Measurements from ENCODE around the gene RARG.

Gene RARG

GRCh38 chr12:53226815-53227214 lies 5.2 kb downstream of the RARG start:
- no peak for TF ChIP-seq CTCF (IDR thresholded peaks at IDR 0.05; ENCODE audit: low read depth, low read length)

DNA sequence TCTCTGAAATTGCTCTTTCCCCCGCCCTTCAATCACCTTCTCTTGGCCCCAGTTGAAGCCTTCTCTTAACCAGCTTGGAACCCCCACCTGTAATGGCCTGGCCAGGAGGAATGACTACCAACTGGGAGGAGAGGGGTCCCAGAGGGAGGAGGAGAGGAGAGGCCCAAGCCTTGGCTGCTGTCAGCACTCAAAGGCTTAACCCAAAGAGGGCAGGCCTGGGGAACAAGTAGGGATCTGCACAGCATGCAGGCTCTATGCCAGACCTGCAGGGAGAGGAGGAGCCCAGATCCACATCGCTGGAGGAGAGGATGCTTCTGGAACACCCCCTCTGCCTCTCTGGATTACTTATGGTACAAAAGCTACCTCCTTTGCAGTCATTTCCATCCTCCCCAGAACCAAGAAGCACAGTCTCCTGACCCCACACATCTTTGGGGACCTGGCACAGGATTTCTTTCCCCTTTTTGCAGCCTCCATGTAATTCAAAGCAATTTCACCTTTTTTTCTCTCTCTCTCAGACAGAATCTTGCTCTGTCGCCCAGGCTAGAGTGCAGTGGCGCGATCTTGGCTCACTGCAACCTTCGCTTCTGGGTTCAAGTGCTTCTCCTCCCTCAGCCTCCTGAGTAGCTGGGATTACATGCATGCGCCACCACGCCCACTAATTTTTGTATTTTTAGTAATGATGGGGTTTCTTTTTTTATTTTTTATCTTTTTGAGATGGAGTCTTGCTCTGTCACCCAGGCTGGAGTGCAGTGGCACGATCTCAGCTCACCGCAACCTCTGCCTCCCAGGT lies 6.2 kb downstream of the RARG start:
- DNase-seq (ENCODE audit: extremely low read depth, low read depth), result no peak
- TF ChIP-seq CTCF (IDR thresholded peaks at IDR 0.05; ENCODE audit: low read depth, low read length), result no peak

More at GRCh38 chr12:53226815-53227214, 5.2 kb downstream of the RARG start:
- no peak for DNase-seq (ENCODE audit: extremely low read depth, low read depth)

GRCh38 chr12:53224897-53225634 lies 6.9 kb downstream of the RARG start:
- TF ChIP-seq CTCF (IDR thresholded peaks at IDR 0.05; ENCODE audit: low read depth, low read length), result no peak
- no peak for DNase-seq (ENCODE audit: extremely low read depth, low read depth)

GRCh38 chr12:53224061-53224896 lies 7.7 kb downstream of the RARG start:
- peak; percentile 26 for TF ChIP-seq CTCF (IDR thresholded peaks at IDR 0.05; ENCODE audit: low read depth, low read length)
- DNase-seq (ENCODE audit: extremely low read depth, low read depth), result no peak

- DNase-seq (ENCODE audit: extremely low read depth, low read depth), result no peak
- no peak for TF ChIP-seq CTCF (IDR thresholded peaks at IDR 0.05; ENCODE audit: low read depth, low read length)
Measured at GRCh38 chr12:53223389-53224060, 8.5 kb downstream of the RARG start.

- TF ChIP-seq CTCF (IDR thresholded peaks at IDR 0.05; ENCODE audit: low read depth, low read length), result no peak
- no peak for DNase-seq (ENCODE audit: extremely low read depth, low read depth)
Measured at GRCh38 chr12:53222806-53223261, 9.2 kb downstream of the RARG start.
